ENCODE measurements around the gene FITM1.
A peak's percentile ranks its signal among the peaks of the same experiment; 100 is the strongest.

FITM1 gene

DNA sequence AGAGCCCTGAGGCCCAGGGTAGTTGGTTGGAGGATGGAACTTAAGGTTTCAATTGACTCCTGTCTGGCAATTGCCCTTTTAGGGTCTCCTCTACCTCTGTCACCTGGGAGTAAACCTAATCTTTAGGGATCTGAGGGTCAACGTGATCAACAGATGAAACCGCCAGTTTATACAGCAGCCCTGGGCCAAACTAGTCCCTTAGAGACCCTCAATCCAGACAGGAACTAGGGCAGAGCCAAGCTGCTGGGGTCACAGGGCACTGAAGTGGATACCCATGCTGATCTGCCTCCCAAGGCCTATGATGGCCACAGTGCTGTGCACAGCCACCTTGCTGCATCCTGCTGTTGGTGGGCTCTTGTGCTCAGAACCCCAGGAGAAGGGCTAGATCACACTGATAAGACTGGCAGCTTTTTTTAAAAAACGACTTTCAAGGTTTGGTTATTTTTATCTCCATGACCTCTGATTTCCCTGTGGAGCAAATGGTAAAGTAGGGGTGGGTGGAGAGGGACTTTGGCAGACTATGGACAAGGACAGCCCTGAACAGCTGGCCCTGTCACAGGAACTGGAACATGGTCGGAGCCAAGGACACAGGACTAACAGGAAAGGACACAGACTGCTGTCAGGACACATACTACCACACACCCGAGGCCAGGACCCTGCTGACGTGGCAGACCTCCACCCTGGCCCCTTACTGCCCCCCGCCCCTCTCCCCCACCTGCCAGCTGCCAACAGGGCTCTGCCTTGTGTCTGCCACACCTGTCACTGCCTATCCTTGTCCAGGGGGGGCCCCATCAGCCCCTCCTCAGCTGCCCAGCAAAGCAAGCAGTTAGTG, 474 bp downstream of the FITM1 start:
- no peak overlapping the region for H3K4me3 ChIP-seq (ENCODE audit: low read depth, low read length)

DNA sequence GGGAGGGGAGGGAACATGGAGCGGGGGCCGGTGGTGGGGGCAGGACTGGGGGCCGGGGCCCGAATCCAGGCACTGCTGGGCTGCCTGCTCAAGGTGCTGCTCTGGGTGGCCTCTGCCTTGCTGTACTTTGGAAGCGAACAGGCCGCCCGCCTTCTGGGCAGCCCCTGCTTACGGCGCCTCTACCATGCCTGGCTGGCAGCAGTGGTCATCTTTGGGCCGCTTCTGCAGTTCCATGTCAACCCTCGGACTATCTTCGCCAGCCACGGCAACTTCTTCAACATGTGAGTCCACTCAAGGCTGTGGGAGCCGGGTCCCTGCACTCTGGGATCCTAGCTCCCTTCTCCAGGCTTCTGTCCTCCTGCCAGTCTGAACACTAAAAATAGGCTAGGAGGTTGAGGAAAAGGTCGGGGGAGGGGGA, 1.1 kb downstream of the FITM1 start:
- H3K4me3 ChIP-seq (ENCODE audit: low read depth, low read length): no peak overlapping the region
- TF ChIP-seq, protein P1, sequence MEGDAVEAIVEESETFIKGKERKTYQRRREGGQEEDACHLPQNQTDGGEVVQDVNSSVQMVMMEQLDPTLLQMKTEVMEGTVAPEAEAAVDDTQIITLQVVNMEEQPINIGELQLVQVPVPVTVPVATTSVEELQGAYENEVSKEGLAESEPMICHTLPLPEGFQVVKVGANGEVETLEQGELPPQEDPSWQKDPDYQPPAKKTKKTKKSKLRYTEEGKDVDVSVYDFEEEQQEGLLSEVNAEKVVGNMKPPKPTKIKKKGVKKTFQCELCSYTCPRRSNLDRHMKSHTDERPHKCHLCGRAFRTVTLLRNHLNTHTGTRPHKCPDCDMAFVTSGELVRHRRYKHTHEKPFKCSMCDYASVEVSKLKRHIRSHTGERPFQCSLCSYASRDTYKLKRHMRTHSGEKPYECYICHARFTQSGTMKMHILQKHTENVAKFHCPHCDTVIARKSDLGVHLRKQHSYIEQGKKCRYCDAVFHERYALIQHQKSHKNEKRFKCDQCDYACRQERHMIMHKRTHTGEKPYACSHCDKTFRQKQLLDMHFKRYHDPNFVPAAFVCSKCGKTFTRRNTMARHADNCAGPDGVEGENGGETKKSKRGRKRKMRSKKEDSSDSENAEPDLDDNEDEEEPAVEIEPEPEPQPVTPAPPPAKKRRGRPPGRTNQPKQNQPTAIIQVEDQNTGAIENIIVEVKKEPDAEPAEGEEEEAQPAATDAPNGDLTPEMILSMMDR (IDR thresholded peaks at IDR 0.05; ENCODE audit: low read depth, low read length): no peak
- no peaks in the 10 kb centered on the region for H3K4me1 ChIP-seq
- H3K27me3 ChIP-seq: no peaks in the 10 kb centered on the region
- no peaks in the 10 kb centered on the region; the same call in 1 of the 2 replicates for H3K36me3 ChIP-seq
- H3K9me3 ChIP-seq: no peaks in the 10 kb centered on the region
- no peak for DNase-seq

More for the DNA sequence above, 474 bp downstream of the FITM1 start:
- TF ChIP-seq, protein P1 (IDR thresholded peaks at IDR 0.05; ENCODE audit: low read depth, low read length): no peak
- Histone ChIP-seq H3K4me1 (no peaks in the 10 kb centered on the region), H3K27me3 (no peaks in the 10 kb centered on the region), H3K9me3 (no peaks in the 10 kb centered on the region), H3K36me3 (no peaks in the 10 kb centered on the region)
- DNase-seq: no peak

DNA sequence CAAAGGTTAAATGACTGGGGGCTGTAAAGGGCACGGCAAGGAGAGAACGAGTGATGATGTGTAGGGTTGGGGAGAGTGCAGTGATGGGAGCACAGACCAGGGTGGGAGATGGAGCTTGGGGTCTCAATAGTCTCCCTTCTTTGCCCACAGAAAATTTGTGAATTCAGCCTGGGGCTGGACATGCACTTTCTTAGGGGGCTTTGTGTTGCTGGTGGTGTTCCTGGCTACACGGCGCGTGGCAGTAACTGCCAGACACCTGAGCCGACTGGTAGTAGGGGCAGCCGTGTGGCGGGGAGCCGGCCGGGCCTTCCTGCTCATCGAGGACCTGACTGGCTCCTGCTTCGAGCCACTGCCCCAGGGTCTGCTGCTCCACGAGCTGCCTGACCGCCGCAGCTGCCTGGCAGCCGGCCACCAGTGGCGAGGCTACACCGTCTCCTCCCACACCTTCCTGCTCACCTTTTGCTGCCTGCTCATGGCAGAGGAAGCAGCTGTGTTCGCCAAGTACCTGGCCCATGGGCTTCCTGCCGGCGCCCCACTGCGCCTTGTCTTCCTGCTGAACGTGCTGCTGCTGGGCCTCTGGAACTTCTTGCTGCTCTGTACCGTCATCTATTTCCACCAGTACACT, 1.7 kb downstream of the FITM1 start:
- H3K27me3 ChIP-seq: no peaks in the 10 kb centered on the region
- H3K4me1 ChIP-seq: no peaks in the 10 kb centered on the region
- no peaks in the 10 kb centered on the region for H3K9me3 ChIP-seq
- H3K36me3 ChIP-seq: no peaks in the 10 kb centered on the region; the same call in 1 of the 2 replicates
- no peak overlapping the region for H3K4me3 ChIP-seq (ENCODE audit: low read depth, low read length)
- no peak for DNase-seq
- TF ChIP-seq, protein P1 (IDR thresholded peaks at IDR 0.05; ENCODE audit: low read depth, low read length): no peak

DNA sequence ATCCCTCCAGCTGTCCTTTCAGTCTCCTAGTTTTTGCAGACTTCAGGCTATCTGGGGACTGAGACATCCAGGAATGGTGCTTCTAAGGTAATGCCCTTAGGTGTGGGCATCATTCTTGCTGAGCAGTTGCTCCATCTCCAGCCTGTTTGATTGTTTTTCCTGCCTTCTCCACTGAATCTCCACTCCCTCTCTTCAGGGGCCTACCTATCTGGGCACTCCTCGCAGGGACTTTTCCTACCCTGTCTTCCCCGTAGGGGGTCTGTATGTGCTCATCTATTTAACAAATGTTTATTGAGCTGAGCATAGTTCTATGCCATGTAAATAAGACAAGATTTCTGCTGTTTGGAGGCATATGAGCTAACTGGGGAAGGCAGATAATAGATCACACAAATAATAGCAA, 2.5 kb downstream of the FITM1 start:
- H3K4me1 ChIP-seq: no peaks in the 10 kb centered on the region
- DNase-seq: no peak
- TF ChIP-seq, protein P1 (IDR thresholded peaks at IDR 0.05; ENCODE audit: low read depth, low read length): no peak
- no peaks in the 10 kb centered on the region; the same call in 1 of the 2 replicates for H3K36me3 ChIP-seq
- H3K27me3 ChIP-seq: no peaks in the 10 kb centered on the region
- H3K4me3 ChIP-seq (ENCODE audit: low read depth, low read length): no peak overlapping the region
- H3K9me3 ChIP-seq: no peaks in the 10 kb centered on the region

DNA sequence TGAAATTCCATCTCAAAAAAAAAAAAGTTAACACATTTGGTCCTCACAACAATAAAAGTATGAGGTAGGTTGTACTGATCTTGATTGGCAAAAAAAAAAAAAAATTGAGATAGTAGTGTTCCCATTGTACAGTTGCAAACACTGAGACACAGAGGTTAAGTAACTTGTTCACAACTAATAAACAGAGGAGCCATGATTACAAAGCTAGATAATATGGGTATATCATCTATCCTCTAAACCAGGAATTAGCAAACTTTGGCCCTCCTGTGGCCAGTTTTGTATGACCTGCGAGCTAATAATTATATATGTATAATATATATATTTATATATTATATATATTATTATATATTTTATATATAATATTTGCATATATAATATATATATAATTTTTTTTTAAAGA, 3.3 kb downstream of the FITM1 start:
- H3K27me3 ChIP-seq: no peaks in the 10 kb centered on the region
- H3K9me3 ChIP-seq: no peaks in the 10 kb centered on the region
- H3K36me3 ChIP-seq: peaks cover 7% of the 10 kb centered on the region
- H3K4me1 ChIP-seq: no peaks in the 10 kb centered on the region
- no peak overlapping the region for H3K4me3 ChIP-seq (ENCODE audit: low read depth, low read length)
- no peak for DNase-seq
- TF ChIP-seq, protein P1 (IDR thresholded peaks at IDR 0.05; ENCODE audit: low read depth, low read length): no peak

DNA sequence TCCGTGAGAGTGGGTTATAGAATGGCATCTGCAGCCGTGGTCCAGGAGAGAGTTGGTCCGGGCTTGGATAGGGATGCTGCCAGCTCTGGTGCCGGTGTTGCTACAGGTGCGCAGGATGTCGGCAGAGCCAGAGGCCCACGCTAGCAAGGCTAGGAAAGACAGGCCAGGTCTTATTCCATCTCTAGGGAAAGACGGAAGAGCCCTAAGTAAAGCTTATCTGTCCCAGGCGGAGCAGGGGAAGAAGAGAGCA, 5.0 kb downstream of the FITM1 start:
- Histone ChIP-seq H3K4me3 (ENCODE audit: low read depth, low read length) (peak overlapping the region; percentile 80), H3K27me3 (no peaks in the 10 kb centered on the region), H3K9me3 (no peaks in the 10 kb centered on the region), H3K4me1 (no peaks in the 10 kb centered on the region), H3K36me3 (peaks cover 16% of the 10 kb centered on the region)
- no peak for DNase-seq
- TF ChIP-seq, protein P1 (IDR thresholded peaks at IDR 0.05; ENCODE audit: low read depth, low read length): no peak

All from BE2C (cell line).